ENCODE results near the gene NELL1.

- TF ChIP-seq, protein P1, sequence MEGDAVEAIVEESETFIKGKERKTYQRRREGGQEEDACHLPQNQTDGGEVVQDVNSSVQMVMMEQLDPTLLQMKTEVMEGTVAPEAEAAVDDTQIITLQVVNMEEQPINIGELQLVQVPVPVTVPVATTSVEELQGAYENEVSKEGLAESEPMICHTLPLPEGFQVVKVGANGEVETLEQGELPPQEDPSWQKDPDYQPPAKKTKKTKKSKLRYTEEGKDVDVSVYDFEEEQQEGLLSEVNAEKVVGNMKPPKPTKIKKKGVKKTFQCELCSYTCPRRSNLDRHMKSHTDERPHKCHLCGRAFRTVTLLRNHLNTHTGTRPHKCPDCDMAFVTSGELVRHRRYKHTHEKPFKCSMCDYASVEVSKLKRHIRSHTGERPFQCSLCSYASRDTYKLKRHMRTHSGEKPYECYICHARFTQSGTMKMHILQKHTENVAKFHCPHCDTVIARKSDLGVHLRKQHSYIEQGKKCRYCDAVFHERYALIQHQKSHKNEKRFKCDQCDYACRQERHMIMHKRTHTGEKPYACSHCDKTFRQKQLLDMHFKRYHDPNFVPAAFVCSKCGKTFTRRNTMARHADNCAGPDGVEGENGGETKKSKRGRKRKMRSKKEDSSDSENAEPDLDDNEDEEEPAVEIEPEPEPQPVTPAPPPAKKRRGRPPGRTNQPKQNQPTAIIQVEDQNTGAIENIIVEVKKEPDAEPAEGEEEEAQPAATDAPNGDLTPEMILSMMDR (IDR thresholded peaks at IDR 0.05), result no peak
- no peak for TF ChIP-seq POLR2A (IDR thresholded peaks at IDR 0.05)
These were observed 792.3 kb downstream of the NELL1 start for GRCh38 chr11:21461701-21462100.

Data from body of pancreas (tissue), 4 donors.